ENCODE measurements around the gene GARNL3.

GRCh38 chr9:127303830-127304229 is 39.3 kb downstream of the GARNL3 start:
- no peak for TF ChIP-seq CTCF (conservative IDR thresholded peaks at IDR 0.05; ENCODE audit: low read depth in 2 of 2)
- TF ChIP-seq, protein P1, sequence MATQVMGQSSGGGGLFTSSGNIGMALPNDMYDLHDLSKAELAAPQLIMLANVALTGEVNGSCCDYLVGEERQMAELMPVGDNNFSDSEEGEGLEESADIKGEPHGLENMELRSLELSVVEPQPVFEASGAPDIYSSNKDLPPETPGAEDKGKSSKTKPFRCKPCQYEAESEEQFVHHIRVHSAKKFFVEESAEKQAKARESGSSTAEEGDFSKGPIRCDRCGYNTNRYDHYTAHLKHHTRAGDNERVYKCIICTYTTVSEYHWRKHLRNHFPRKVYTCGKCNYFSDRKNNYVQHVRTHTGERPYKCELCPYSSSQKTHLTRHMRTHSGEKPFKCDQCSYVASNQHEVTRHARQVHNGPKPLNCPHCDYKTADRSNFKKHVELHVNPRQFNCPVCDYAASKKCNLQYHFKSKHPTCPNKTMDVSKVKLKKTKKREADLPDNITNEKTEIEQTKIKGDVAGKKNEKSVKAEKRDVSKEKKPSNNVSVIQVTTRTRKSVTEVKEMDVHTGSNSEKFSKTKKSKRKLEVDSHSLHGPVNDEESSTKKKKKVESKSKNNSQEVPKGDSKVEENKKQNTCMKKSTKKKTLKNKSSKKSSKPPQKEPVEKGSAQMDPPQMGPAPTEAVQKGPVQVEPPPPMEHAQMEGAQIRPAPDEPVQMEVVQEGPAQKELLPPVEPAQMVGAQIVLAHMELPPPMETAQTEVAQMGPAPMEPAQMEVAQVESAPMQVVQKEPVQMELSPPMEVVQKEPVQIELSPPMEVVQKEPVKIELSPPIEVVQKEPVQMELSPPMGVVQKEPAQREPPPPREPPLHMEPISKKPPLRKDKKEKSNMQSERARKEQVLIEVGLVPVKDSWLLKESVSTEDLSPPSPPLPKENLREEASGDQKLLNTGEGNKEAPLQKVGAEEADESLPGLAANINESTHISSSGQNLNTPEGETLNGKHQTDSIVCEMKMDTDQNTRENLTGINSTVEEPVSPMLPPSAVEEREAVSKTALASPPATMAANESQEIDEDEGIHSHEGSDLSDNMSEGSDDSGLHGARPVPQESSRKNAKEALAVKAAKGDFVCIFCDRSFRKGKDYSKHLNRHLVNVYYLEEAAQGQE (IDR thresholded peaks at IDR 0.05; ENCODE audit: unreplicated experiment) = no peak
- TF ChIP-seq JUNB (IDR thresholded peaks at IDR 0.05; ENCODE audit: unreplicated experiment) = no peak
- no peak for TF ChIP-seq EZH2 (IDR thresholded peaks at IDR 0.05; ENCODE audit: low read depth, unreplicated experiment)
- TF ChIP-seq EZH2phosphoT487 (IDR thresholded peaks at IDR 0.05; ENCODE audit: unreplicated experiment) = no peak
- TF ChIP-seq POLR2AphosphoS5 (IDR thresholded peaks at IDR 0.05; ENCODE audit: low read depth) = no peak
- no peak for TF ChIP-seq CREB1 (CRISPR knock-in tag; IDR thresholded peaks at IDR 0.05; ENCODE audit: low read depth)
- no peak for TF ChIP-seq ETS1 (IDR thresholded peaks at IDR 0.05)
- no peak for TF ChIP-seq STAT1 (IDR thresholded peaks at IDR 0.05; ENCODE audit: unreplicated experiment)
- no peak for TF ChIP-seq NANOG (IDR thresholded peaks at IDR 0.05; ENCODE audit: borderline replicate concordance)
